ENCODE measurements around the gene SEMA5A.

- TF ChIP-seq, protein P1, sequence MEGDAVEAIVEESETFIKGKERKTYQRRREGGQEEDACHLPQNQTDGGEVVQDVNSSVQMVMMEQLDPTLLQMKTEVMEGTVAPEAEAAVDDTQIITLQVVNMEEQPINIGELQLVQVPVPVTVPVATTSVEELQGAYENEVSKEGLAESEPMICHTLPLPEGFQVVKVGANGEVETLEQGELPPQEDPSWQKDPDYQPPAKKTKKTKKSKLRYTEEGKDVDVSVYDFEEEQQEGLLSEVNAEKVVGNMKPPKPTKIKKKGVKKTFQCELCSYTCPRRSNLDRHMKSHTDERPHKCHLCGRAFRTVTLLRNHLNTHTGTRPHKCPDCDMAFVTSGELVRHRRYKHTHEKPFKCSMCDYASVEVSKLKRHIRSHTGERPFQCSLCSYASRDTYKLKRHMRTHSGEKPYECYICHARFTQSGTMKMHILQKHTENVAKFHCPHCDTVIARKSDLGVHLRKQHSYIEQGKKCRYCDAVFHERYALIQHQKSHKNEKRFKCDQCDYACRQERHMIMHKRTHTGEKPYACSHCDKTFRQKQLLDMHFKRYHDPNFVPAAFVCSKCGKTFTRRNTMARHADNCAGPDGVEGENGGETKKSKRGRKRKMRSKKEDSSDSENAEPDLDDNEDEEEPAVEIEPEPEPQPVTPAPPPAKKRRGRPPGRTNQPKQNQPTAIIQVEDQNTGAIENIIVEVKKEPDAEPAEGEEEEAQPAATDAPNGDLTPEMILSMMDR (IDR thresholded peaks at IDR 0.05; ENCODE audit: control extremely low read depth in 1 of 3, insufficient read depth in 1 of 3, low read depth in 1 of 3, low read length in 3 of 3) = no peak
- TF ChIP-seq EZH2 (IDR thresholded peaks at IDR 0.05; ENCODE audit: low read depth, low read length, severe bottlenecking) = no peak
- TF ChIP-seq RBBP5 (IDR thresholded peaks at IDR 0.05; ENCODE audit: borderline replicate concordance, low read depth, low read length) = no peak
- no peak for TF ChIP-seq TAF1 (IDR thresholded peaks at IDR 0.05; ENCODE audit: low read depth, low read length)
- TF ChIP-seq, protein P2, sequence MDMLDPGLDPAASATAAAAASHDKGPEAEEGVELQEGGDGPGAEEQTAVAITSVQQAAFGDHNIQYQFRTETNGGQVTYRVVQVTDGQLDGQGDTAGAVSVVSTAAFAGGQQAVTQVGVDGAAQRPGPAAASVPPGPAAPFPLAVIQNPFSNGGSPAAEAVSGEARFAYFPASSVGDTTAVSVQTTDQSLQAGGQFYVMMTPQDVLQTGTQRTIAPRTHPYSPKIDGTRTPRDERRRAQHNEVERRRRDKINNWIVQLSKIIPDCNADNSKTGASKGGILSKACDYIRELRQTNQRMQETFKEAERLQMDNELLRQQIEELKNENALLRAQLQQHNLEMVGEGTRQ (IDR thresholded peaks at IDR 0.05; ENCODE audit: low read length) = no peak
- TF ChIP-seq ZNF274 (IDR thresholded peaks at IDR 0.05; ENCODE audit: borderline replicate concordance, extremely low read depth, low read length) = no peak
- no peak for TF ChIP-seq SIN3A (conservative IDR thresholded peaks at IDR 0.05 in 1 of 2, IDR thresholded peaks at IDR 0.05 in 1 of 2; ENCODE audit: low read depth in 1 of 2, low read length in 2 of 2)
- no peak for TF ChIP-seq POLR2AphosphoS5 (IDR thresholded peaks at IDR 0.05; ENCODE audit: low read depth, low read length)
- TF ChIP-seq HDAC2 (IDR thresholded peaks at IDR 0.05; ENCODE audit: borderline replicate concordance in 1 of 2, low read depth in 2 of 2, low read length in 2 of 2) = no peak
- no peak for TF ChIP-seq POLR2A (IDR thresholded peaks at IDR 0.05; ENCODE audit: control extremely low read depth in 1 of 2, low read depth in 2 of 2, low read length in 2 of 2)
- no peak for TF ChIP-seq CBX5 (IDR thresholded peaks at IDR 0.05; ENCODE audit: low read depth, low read length)
- no peak for TF ChIP-seq NRF1 (IDR thresholded peaks at IDR 0.05; ENCODE audit: low read depth, low read length)
- no peak for TF ChIP-seq MAFK (IDR thresholded peaks at IDR 0.05; ENCODE audit: low read depth, low read length)
These were observed 282.2 kb downstream of the SEMA5A start for GRCh38 chr5:9263656-9264055.

Data from H1 (cell line).